Heart left ventricle (tissue), 13 donors: ENCODE data around the gene ITGAE.

Experiments used
- CTCF ChIP-seq, 12 donors: fragments of 200-600 bp; sonication (generic) in 4 of 12; IDR thresholded peaks; one replicate each; pipeline versions ENCODE4 v1.5.0 to v1.8.0; 2018 to 2022; ENCODE audit warnings: antibody characterized with exemption in 12 of 12, mild to moderate bottlenecking in 5 of 12
- POLR2A ChIP-seq, 2 donors: fragments of 450-650 bp; IDR thresholded peaks; one replicate each; pipeline ENCODE4 v1.6.1; 2017; ENCODE audit warnings: antibody characterized with exemption in 2 of 2, mild to moderate bottlenecking in 2 of 2, moderate library complexity in 2 of 2
- donor health status: ischemic (EF 13 %, LVEDD 7.1; RV severe dilation, severe dysfunction).
- donor health status: DM: no; HTN: yes; CAD: no.
- donor health status: DM: no; HTN: no; CAD: no.
- donor health status: ischemic (EF 25% LVEDD 6.9; RV normal size, moderate dysfunction).
- donor health status: ischemic (EF 25% LVEDD 5.7; RV mildly dilated, moderate dysfunction).
- donor health status: ischemic (EF 35%, LVEDD 5.7; RV mildly dilated, moderate dysfunction).
- donor health status: nonischemic (EF 11% LVEDD 7.7; RV severe dilation, severe dysfunction).
- donor health status: DM: yes; HTN: yes; CAD: no.
- donor health status: PGD.
- donor health status: ischemic (EF 29% LVEDD 5.4; RV normal size, mild dysfunction).
- donor health status: nonischemic (EF 23%, LVEDD 6.1; RV moderate dilation, normal function).

- no peak for TF ChIP-seq CTCF (IDR thresholded peaks at IDR 0.05)
- TF ChIP-seq POLR2A (IDR thresholded peaks at IDR 0.05) = no peak
Observed at GRCh38 chr17:3681565-3681964, 119.4 kb downstream of the ITGAE start.
